ENCODE data around the gene CAMK4.

DNA sequence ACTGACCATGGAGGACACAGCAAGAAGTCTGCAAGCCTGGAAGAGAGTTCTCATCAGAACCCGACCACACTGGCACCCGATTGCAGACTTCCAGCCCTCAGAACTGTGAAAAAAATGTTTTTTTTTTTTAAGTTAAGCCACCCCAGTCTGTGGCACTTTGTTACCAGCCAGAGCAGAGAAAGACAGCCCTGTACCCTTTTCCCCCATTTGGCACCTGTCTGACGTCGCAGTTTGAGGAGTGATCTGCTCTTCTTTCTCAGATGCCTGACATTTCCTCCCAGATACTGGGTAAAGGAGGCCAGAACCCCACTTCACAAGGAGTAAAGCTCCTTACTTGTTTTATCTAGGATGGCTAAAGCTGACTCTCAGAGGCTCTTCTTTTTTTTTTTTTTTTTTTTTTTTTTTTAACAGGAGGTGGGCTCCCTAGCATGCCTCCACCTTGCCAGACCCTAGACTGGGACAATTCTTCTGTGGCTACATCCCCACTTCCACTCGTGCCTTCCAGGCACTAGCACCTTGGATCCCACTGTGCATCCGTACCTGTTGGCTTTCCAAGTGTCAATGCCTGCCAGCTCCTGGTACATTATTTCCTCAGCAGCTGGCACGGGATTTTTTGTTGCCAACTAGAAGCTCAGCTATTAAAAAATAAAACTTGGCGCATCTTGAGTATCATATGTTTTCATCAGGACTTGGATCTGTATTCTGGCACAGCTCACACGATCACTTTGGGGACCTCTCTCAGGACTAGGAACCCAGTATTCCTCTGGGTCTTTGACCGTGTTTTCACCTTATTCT lies 14.4 kb downstream of the CAMK4 start:
- no peak for TF ChIP-seq POLR2A (IDR thresholded peaks at IDR 0.05; ENCODE audit: low read depth, low read length)
- TF ChIP-seq TAF1 (IDR thresholded peaks at IDR 0.05; ENCODE audit: borderline replicate concordance, low read depth, low read length) = no peak
- no peak for TF ChIP-seq POLR2AphosphoS5 (IDR thresholded peaks at IDR 0.05; ENCODE audit: low read depth, low read length)
